GM19328 (cell line): ENCODE data around the gene ATP1B1.

Experiments used
- ATAC-seq: cut with Tn5 transposase; IDR thresholded peaks from one replicate; pipeline ENCODE4 v1.9.1; 2021; ENCODE audit warnings: mild to moderate bottlenecking, moderate library complexity; ENCODE audit not compliant: unreplicated experiment

Gene ATP1B1

GRCh38 chr1:169106095-169106920, at the start of gene ATP1B1:
TSS of gene ATP1B1 (plus strand) at chr1:169106690. CDS start at chr1:169106830, 140 bp downstream.
- peak; percentile 92 for ATAC-seq

DNA sequence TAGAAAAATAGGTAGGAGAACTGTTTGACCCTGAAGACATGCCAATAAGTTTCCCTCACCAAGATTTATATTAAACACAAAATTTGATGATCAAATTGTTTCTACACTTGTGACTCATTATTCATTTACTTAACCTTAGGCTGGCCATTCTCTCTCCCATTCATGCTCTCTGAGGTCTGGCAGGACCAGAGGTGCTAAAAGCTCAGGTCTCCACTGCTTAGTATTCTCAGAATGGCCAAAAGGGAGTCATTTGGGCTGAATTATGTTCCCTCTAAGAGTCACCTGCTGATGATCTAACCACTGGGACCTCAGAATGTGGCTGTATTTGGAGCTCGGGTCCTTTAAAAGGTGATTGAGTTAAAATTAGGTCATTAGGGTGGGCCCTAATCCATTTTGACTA, 47.1 kb upstream of the ATP1B1 start:
- no peak for ATAC-seq

DNA sequence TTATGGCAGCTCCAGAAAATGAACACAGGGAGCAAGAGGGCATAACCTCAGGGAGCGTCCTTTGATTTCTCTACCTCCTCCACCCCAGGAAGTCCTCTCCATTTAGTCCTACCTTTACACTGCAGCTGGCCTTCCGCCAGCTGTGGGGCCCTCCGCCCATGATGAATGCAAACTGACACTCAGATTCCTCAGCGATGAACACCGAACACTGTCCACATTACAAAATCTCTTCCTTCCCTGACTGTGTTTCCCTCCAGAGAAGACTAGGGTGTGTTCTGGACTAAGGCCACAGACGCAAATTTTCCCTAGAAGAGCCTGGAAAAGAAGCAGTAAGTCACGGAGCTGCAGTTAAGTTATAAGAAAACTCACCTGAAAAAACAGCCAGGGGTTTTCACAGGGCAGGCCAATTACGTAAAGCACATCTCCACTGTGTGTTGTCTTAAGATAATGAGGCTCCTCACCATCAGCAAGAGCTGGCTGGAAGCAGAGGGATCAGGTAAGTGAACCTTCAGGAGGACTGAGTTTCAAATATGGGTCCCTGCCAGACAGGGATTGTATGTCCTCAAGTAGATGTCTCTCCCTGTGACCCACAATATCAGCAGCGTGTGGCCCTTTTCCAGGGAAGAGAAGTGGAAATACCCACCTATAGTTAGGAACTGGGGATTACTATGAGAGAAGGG, 46.3 kb upstream of the ATP1B1 start:
- ATAC-seq: no peak

- ATAC-seq: no peak
Observed at GRCh38 chr1:169060919-169061639, 45.4 kb upstream of the ATP1B1 start.

GRCh38 chr1:169062152-169062551, 44.3 kb upstream of the ATP1B1 start:
- ATAC-seq: no peak

DNA sequence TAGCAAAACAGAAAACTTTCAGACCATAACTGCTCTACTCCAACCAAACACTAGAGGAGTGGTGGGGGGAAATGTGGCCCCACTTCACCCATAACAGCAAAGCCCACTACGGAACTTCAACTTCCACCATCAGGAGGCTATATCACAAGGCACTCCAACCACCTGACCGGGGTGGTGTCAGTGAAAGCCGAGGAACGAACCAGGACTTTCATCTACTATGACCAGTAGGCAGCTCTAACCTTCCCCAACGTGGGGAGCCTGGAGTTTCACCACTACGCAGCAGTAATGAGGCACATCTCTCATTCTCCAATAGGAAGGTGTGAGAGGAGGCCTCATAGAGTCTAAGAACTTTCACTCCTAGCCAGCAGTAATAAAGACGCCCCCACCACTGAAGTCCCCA, 42.4 kb upstream of the ATP1B1 start:
- no peak for ATAC-seq

- ATAC-seq: no peak
Observed at GRCh38 chr1:169070547-169070946, 35.9 kb upstream of the ATP1B1 start.

DNA sequence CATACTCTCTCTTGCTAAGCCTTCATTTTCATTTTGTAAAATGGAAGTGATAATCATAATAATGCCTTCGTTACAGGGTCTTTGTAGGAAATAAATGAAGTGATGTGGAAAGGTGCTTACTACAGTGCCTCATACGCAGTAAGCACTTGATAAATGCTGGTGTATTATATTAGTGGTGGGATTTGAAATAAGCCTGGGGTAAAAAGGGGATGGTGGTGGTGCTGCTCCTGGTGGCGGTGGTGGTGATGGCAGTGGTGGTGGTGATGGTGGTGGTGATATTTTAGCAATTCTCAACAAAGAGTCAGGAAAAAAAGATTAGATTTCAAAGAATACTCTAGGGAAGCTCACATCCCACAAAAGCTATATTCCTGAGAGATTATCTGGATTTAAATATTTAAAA, 35.5 kb upstream of the ATP1B1 start:
- ATAC-seq: no peak

DNA sequence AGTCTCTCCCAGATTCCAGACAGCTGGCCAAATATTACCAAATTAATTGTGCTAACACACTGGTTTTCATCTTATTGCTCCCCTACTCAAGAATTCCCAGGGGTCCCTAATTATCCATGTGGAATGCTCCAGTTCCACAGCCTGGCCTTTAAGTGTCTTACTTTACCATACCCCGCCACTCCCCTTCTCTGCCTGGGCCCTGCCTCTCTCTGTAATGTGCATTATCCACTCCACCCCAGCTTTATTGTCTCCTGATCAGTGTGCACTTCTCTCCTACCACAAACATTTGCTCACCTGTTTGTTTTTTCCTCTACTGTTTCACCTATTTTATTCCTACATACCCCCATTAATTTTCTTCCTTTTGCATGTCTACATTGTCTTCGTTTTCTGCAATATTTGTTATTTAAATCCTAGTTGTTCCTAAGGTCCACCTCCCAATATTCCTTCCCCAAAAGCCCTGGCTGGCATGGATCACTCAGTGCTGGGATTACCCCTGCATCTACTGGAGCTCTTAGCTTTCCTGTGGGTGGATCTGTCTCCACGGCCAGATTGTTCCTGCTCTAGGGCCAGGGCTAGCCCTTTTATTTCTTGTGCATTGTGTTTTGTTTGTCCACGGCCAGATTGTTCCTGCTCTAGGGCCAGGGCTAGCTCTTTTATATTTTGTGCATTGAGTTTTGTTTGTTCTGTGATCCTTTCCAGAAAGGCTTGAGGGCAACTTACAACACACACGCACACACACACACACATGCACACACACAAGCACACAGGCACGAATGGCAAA, 33.4 kb upstream of the ATP1B1 start:
- ATAC-seq: no peak

- ATAC-seq: no peak
Observed at GRCh38 chr1:169078163-169078883, 28.2 kb upstream of the ATP1B1 start.

DNA sequence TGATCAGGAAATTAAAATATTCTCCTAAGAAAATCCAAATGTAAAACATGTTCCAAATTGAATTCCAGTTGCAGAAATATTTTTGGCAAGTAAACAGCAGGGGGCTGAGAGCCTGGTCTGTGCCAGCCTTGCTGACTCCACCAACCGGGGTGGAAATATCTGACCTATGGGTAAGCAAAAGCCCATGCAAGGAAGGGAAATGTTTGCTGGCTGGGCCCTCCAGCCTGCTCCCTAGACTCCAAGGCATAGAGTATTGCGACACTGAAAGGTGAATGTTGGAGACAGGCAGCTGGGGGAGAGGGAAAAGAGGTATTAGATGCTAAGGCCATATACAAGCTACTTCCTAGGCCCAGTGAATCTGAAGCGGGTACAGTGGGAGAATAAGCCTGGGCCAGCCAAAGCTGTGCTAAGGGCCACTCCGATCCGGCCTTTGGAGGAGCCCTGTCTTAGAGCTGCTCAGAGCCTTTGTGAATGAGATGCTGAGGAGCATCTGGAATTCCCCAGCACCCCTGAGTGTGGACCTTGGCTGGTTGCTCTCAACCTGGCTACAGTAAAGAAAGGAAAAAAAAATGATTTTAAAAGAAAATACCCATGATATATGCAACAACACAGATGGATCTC, 24.9 kb upstream of the ATP1B1 start:
- no peak for ATAC-seq

GRCh38 chr1:169085911-169086310, 20.6 kb upstream of the ATP1B1 start:
- no peak for ATAC-seq

DNA sequence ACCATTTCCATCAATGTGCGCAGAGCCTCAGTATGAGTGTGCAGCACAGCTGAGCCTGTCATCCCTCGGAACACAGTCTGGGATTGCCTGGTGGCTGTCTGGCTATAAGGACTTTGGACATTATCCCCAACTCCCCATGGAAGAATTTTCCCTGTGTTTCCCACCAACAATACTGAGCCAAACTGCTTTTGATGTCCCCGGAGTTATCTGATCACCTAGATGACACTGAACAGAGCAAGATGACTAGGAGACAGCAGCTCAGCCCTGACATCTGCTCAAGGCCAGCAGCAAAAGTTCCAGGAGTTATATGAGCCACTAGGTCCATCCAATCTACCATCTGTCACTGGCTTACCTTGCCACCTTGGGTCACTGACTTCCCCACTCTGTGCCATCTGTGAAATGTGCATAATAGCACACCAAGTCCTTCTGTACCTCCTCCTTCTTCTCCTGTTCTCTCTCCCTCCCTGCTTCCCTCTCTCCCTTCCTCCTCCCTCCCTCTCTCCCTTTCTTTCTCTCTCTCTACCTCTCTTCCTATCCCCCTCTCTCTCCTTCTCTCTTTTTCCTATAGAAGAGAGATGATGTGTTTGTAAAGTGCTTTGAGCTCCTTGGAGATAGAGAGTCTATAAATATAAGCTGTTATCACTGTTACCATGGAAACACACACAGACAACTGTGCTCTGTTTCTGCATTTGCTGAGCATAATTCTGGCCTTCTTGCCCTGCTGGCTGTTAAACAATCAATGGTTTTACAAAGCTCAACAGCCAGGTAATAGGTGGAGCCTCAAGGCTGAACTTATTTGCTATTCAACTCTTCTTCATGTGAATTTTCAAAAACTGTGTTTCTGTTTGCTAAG, 19.7 kb upstream of the ATP1B1 start:
- no peak for ATAC-seq

DNA sequence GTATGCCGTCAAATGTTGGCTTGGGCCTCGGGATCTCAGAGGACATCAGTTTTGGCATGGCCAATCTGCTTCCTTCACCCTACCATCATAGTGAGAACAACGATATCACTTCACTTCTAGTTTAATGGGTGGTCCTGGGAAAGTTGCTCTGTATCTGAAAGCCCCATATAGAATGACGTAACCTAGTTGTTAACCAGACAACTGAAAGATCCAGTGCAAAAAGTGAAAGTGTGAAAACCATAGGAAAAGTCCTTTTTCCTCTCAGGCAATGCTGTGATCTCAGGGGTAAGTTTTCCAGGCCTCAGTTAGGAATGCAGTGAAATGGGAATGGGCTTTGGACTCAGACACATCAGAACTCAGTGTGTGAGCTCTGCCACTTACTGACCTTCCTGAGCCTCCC, 18.6 kb upstream of the ATP1B1 start:
- ATAC-seq: no peak

GRCh38 chr1:169089776-169090175, 16.7 kb upstream of the ATP1B1 start:
- no peak for ATAC-seq

DNA sequence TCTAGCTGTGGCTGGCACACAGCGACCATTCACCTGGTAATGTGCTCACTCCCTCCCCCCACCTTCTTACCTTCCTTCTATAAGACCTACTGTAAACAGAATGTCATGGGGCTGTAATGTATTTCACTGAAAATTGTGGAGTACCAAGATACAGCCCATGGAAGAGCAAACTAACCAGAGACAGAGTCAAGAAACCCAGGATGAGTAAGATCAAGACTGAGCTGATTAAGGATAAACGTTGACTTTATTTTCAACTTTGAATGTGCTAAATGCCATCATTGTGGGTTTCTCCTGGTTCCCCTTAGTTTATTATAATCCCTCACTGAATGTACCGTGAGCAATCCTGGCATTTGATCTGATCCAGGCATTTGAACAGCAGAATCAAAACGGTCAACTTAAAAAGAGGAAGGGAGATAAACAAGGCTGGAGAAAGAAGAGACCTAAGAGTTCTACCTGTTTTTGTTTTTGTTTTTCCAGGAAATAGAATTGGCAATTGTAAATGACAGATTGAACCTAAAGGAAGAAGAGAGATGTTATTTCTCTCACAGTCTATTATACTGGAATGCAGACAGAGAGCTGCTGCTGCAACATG, 16.1 kb upstream of the ATP1B1 start:
- no peak for ATAC-seq

DNA sequence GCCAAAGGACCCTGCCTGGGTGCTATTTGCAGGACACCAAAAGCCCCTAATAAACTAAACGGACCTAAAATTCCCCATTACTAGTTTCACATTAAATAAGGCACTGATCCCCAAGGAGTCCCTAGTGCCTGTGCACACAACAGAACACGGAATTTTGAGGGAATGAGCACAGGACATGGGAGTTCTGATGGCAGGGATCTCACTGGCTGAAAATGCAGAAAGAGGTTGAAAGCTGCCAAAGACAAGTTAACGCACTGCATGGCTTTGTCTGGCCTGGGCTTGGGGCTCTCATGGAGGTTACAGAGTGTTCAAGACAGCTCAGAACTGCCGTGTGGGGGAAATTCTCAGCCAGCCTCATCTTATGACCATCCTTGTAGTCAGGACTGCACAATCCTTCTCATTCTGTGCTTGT, 15.6 kb upstream of the ATP1B1 start:
- ATAC-seq: peak; percentile 29

DNA sequence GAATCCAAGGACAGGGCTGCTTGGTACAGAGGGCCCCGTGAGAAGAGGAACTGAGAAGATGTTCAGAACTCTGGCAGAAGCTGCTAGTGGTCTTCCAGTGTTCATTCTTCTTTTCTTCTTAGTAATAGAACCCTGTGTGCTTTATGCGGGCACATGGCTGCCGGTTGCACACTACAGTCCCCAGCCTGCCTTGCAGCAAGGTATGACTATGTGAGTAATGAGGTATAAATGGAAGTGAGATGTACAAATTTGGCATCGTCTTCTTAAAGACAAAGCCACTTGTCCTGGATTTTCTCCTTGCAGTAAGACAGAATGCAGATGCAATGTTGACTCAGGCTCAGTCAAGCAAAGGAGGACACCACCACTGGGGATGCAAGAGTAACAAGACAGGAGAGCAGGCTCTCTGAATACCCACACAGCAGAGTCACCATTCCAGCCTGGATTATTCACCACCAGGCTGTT, 15.0 kb upstream of the ATP1B1 start:
- peak; percentile 68 for ATAC-seq
